ENCODE measurements around the gene ZG16.
"Not testable (repeated sequence)": the region's sequence is repeated elsewhere in the genome, so short reads cannot be mapped to it uniquely, and the experiment has no call there.

The ZG16 gene

DNA sequence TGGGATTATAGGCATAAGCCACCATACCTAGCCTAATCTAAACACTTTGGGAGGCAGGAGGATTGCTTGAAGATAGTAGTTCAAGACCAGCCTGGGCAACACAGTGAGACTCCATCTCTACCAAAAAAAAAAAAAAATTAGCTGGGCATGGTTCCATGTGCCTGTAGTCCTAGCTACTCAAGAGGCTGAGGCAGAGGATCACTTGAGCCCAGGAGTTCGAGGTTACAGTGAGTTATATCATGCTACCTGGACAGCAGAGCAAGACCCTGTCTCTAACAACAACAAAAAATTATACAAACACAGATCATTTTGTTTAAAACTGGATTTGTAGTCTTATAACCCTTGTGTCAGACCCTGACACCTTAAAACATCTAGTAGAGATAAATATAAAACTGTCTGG is 24.5 kb upstream of the ZG16 start:
- no peak for DNase-seq

DNA sequence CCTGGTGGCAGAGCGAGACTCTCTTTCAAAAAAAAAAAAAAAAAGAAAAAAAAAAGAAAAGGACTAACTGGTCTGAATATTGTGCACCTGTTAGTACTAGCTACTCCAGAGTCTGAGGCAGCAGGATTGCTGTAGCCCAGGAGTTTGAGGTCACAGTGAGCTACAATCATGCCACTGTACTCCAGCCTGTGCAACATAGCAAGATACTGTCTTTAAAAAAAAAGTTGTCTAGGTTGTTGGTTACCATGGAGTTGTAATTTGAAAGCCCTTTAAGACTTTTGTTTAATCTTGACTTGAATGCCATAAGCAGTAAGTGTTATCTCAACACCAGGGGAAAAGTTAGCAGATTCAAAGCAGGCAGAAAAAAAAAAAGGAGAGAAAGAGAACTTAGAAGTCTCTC is 21.4 kb upstream of the ZG16 start:
- DNase-seq, result no peak

DNA sequence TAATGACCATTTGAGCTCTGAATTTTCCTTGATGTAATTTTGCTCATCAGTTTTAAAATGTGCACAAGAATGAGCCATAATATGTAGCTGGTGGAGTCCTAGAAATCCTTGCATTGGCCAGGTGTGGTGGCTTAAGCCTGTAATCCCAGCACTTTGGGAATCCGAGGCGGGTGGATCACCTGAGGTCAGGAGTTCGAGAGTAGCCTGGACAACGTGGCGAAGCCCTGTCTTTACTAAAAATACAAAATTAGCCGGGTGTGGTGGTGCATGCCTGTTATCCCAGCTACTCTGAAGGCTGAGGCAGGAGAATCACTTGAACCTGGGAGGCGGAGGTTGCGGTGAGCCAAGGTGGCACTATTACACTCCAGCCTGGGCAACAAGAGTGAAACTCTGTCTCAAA is 21.0 kb upstream of the ZG16 start:
- not testable (repeated sequence) for DNase-seq

DNA sequence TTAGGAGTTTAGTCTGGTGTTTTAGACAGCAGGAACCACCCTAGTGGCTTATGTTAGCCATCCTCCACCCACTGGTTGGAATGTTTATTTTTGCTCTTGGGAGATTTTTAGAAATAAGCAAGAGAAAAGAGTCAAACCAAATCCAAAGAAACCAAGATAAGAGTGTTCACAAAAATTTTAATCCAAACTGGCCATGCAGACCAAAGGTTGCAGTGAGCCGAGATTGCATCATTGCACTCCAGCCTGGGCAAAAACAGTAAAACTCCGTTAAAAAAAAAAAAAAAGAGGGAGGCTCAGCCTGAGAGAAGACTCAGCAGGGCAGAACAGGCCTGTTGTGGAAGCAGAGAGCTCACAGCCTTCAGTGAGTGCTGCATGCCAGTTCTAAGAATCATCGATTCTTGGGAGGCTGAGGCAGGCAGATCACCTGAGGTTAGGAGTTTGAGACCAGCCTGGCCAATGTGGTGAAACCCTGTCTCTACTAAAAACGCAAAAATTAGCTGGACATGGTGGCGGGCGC is 20.0 kb upstream of the ZG16 start:
- no peak for DNase-seq

DNA sequence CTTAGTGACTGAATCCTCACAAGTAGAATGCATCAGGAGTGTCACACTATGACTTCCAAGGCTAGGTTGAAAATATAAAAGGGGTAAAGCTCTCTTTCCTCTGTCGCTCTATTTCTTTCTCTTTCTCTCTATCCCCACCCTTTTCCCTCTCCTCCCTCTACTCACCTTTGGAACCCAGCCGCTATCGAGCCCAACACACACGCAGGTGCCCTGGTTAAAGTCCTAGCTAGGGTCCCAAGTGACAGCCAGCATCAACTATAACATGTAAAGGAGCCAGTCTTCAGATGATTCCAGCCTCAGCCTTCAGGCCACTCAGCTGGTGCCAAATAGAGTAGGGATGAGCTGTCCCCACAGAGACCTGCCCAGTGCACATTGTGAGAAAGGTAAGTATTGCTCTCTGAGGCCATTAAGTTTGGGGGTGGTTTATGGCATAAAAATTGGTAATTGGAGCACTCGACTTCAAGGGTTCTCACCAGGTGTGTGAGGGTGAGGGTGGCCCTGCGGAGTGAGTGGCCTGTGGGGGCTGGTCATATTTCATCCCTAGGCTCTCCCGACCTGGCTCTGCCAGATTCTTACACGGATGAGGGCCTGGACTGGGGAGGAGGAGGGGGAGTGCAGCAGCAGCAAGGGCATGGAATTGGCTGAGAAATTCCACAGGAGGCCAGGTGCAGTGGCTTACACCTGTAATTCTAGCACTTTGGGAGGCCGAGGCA is 17.3 kb upstream of the ZG16 start:
- no peak for DNase-seq

DNA sequence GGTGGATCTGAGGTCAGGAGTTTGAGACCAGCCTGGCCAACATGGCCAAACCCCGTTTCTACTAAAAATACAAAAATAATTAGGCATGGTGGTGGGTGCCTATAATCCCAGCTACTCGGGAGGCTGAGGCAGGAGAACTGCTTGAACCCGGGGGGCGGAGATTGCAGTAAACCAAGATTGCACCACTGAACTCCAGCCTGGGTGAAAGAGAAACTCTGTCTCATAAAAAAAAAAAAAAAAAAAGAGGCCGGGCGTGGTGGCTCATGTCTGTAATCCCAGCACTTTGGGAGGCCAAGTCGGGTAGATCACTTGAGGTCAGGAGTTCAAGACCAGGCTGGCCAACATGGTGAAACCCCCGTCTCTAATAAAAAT is 16.8 kb upstream of the ZG16 start:
- not testable (repeated sequence) for DNase-seq

DNA sequence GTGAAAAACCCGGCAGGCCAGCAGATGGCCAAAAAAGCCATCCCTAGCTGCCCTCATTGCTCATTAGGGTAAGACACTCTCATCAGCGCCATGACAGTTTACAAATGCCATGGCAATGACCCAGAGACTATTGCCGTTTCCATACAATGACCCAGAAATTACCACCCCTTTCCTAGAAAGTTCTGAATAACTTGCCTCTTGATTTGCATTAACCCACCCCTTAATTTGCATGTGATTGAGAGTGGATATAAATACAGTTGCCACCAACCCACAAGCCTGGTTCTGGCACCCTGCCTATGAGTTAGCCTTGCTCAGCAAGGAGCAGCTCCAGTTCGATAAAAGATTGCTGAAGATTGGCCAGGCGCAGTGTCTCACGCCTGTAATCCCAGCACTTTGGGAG is 16.2 kb upstream of the ZG16 start:
- DNase-seq, result no peak

DNA sequence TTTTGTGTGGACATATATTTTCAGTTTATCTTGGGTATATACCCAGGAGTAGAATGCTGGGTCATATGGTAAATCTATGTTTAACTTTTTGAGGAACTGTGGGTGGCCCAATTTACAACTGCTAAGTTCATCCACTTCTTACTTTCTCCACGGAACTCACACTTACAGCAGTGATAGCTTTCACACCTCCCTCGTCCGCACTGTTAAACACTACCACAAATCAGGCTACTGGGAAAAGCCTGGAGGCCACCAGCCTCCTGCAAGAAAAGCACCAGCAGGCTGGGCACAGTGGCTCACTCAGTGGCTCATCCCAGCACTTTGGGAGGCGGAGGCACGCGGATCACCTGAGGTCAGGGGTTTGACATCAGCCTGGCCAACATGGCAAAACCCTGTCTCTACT is 14.7 kb upstream of the ZG16 start:
- no peak for DNase-seq

DNA sequence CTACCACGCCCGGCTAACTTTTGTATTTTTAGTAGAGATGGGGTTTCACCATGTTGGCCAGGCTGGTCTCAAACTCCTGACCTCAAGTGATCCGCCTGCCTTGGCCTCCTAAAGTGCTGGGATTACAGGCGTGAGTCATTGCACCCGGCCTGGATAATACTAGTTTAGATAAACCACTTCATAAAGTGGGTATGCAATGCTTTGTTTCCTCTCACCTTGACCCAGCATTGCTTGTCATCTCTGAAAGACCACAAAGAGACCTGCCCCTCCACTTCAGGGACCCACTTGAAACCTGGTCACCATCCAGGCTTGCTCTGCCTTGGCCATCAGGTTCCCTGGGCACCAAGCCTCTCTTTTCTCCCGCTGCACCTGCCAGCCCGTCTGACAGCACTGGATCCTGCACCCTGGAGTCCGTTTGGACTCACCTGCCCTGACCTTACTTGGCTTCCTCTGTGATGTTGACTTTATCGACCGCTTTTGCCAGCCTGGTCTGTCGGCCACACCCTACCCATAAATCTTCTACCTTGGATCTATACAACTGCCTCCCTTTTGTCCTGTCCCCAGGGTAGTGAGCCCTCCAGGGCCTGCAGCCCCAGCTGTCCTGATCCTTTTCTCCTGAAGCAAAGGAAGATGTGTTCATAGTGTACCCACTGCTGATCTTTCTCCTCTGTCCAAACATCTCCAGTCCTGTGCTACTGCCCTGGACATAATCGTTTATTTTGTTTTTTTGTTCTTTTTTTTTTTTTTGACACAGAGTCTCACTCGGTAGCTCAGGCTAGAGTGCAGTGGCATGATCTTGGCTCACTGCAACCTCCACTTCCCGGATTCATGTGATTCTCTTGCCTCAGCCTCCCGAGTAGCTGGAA is 12.7 kb upstream of the ZG16 start:
- no peak for DNase-seq

DNA sequence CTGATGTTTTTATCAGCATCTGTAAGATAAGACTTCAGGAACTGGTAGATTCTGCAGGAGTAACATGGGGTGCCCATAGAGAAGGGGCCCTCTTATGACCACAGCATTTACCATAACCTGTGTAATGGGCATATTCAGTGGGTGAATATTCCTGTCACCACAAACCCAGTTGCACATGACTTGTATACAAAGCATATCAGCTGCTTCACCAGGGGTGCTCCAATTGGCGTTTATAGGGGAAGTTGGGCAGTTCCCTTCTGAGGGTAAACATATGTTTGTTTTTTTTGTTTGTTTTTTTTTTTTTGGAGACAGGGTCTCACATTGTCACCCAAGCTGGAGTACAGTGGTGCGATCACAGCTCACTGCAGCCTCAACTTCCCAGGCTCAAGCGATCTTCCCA is 11.5 kb upstream of the ZG16 start:
- no peak for DNase-seq

DNA sequence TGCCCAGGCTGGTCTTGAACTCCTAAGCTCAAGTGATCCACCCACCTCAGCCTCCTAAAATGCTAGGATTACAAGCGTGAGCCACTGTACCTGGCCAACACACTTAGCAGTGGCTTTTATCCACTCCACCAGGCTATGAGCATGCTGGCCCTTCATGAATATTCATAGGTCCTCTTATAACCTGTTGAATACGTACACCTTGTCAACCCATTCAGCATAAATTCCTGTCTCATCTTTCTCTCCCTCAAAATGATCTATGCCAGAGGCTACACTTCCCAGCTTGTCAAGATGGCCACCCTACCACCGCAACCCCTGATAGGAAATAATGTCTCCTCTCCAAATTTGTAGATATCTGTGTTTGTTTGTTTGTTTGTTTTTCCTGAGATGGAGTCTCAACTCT is 11.0 kb upstream of the ZG16 start:
- no peak for DNase-seq

DNA sequence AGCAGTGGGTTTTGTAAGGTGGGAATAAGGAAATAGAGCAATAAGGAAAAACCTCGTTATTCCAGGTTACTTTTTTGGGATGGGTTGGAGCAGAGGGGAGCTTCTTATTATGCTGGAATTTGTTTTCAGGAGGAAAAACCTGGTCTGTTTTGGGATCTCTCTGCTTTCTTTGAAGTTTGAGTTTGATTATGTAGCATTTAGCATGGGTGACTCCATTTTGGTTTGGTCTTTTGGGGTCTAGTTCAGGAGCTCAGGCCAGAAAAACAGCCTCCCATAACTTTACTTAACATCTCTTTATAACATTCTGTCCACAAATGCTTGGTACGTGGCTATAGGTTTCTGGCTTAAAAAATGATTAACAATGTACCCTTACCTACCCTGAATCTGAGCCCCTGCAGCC is 8.5 kb upstream of the ZG16 start:
- no peak for DNase-seq

DNA sequence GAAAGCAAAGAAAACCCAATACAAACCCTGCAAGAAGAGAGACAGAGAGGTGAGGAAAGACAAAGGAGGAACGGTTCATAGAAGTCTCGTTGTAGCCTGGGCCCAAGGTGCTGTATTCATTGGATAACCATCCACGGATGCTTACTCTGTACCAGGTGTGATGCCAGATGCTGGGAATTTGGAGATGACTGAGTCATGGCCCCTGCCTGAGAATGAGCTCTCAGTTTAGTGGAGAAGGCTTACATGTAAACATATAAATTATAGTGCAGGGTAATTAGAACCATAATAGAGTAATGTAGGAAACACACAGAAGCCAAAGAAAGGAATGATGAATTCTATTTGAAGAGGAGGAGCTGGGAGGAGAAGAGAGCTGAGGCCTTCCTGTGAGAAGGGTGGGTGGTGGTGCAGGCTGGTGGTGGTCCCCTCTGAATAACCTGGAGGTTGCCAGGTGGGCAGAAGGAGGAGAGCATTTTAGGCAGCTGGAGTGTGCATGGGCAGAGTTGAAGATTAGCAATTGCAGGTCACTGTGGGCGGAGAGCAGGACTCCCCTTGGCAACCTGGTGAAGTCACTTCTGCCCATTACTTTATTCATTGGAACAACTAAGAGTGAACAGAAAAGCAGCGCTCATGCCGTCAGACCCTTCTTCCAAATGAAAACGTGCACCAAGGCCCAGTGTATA is 7.7 kb upstream of the ZG16 start:
- DNase-seq, result no peak

DNA sequence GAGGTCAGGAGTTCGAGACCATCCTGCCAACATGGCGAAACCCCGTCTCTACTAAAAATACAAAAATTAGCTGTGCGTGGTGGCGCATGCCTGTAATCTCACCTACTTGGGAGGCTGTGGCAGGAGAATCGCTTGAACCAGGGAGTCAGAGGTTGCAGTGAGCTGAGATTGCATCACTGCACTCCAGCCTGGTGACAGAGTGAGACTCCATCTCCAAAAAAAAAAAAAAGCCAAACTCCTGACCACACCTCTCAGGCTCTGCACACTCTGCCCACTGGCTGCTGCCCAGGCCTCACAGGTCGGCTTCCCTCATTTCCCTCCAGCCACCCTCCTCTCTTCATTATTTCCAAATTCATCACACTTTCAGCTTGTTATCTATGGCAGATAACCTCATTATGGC is 5.7 kb upstream of the ZG16 start:
- not testable (repeated sequence) for DNase-seq

DNA sequence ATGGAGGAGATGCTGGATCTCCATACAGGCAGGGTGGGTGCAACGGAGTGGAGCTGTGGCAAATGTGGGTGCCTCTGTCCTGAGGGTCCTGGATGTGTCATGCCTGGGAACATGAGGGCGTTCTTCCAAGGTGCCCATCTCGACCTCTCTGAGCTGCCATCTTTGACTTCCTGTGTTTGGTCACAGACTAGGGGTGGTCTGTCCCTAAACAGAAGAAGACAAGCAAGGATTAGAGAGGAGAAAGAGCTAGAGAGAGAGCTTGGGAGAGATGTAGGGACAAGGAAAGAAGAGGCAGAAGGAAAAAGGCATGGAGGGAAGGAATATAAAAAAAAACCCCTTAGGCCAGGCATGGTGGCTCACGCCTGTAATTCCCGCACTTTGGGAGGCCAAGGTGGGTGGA is 3.3 kb upstream of the ZG16 start:
- DNase-seq, result no peak

DNA sequence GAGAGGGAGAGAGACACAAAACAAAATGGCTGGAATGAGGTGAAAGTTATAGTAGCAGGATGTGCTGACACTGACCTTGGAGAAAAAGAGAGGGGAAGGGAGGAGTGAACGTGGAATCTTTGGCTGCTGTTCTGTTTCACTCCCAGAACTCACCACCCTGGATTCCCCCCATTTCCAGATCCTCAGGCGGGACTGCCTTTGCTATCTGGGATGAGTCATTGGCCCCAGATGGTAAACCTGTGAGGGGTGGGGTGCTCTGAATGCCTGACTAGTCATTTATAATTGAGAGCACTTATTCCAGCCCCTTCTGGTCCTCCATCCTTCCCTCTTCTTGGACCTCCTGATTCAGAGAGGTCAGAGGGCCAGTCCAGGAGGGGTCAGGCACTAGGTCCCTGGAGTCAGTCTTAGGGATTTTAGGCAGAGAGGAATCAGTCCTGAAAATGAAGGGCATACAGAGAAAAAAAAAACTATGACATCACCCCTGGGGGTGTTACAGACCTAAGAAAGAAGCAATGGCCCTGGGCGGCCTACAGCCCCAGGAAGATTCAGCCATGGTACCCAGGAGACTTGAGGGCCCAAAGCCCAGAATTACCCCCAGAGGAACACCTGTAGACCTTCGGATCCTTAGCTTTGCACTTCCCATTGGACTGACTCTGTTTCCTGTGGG is 2.2 kb upstream of the ZG16 start:
- DNase-seq, result no peak

DNA sequence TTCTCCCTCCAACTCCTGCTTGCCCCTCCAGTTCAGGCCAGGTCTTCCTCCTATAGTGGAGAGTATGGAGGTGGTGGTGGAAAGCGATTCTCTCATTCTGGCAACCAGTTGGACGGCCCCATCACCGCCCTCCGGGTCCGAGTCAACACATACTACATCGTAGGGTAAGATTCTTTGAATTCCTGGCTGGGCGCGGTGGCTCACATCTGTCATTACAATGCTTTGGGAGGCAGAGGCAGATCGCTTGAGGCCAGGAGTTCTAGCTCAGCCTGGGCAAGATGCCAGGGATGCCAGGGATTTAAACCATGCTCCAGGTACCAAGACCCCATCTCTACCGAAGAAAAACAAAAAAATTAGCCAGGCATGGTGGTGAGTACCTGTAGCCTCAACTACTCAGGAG is 1.4 kb downstream of the ZG16 start:
- DNase-seq, result no peak

DNA sequence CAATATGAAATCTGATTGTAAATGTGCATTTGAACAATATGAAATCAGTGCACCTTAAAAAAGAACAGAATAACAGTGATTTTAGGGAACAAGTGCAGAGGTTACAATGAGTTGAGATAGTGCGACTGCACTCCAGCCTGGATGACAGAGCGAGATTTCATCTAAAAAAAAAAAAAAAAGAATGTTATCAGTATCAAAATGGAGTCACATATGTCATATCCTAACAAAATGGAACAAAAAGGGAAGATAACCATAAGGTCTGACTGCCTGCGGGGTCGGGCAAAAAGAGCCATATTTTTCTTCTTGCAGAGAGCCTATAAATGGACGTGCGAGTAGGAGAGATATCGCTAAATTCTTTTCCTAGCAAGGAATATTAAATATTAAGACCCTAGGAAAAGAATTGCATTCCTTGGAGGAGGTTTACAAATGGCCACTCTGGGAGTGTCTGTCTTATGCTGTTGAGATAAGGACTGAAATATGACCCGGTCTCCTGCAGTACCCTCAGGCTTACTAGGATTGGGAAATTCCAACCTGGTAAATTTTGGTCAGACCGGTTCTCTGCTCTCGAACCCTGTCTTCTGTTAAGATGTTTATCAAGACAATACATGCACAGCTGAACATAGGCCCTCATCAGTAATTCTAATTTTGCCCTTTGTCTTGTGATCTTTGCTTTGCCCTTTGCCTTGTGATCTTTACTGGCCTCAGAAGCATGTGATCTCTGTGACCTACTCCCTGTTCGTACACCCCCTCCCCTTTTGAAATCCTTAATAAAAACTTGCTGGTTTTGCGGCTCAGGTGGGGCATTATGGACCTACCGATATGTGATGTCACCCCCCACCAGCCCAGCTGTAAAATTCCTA is 5.3 kb downstream of the ZG16 start:
- DNase-seq, result not testable (repeated sequence)

DNA sequence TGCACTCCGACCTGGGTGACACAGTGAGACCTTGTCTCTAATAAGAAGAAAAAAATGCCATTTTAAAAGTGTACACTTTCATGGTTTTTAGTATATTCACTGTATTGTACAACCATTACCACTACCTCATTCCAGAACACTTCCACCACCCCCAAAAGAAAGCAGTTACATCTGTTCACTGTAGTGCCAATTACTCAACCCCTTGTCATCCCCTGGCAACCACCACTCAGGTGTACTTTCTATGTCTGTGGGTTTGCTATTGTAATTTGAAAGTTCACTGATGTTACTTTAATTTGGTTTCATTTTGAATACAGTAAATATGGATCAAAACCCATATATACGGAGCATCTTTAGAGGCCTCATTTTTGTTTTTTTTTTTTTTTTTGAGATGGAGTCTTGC is 6.1 kb downstream of the ZG16 start:
- DNase-seq, result peak; percentile 57

DNA sequence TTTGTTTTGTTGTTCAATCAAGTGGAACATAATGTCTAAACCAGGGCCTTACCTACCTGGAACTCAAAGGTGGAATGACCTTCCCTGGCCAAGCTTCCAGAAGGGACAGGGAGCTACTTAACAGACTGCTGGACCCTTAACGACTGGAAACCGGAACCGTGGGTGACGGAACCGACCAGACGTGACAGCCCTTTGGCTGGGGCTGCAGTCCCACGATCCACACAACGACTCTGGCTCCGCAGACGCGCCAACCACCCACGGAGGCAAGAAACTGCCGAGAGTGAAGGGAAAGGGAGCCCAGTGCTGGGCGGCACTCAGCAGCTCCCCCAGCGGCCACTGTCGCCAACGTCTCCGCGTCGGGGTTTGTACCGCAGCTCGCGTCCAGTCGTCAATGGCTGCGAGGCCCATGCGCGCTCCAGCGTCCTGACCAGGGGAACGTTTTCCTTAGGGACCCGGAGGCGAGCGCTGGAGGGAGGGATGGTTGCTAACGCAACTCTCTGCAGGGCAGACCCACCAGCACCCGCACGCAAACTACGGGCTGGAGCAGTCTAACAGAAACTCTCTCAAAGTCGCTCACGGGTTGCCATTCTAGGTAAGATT is 6.9 kb downstream of the ZG16 start:
- DNase-seq, result peak; percentile 79

DNA sequence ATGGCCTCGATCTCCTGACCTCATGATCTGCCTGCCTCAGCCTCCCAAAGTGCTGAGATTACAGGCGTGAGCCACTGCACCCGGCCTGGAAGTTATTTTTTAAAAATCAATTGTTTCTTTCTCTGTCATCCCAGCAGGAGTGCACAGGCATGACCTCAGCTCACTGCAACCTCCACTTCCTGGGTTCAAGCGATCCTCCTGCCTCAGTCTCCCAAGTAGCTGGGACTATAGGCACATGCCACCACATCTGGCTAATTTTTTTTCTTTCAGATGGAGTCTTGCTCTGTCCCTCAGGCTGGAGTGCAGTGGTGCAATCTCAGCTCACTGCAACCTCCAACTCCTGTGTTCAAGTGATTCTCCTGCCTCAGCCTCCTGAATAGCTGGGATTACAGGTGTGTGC is 9.1 kb downstream of the ZG16 start:
- DNase-seq, result not testable (repeated sequence)

DNA sequence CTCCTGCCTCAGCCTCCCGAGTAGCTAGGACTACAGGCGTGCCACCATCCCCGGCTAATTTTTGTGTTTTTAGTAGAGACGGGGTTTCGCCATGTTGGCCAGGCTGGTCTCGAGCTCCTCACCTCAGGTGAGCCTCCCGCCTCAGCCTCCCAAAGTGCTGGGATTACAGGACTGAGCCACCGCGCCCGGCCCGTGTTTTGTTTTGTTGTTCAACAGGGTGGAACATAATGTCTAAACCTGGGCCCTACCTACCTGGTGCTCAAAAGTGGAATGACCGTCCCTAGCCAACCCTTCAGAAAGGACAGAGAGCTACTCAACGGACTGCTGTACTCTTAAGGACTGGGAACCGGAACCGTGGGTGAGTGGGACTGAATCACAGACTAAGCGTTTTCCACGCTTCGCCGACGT is 11.7 kb downstream of the ZG16 start:
- DNase-seq, result no peak

Measured in activated CD4-positive, alpha-beta T cell treated with anti-CD3 and anti-CD28 coated beads, Interleukin-10, Interleukin-2, amounts not matched to agents 100 ng/mL and 50 ng/mL, durations not matched to agents 16 hours and 8 hours (primary cell).